Activated T-cell treated with anti-CD3 and anti-CD28 coated beads for 48 hours (primary cell): Measurements from ENCODE around the gene ZNF223.

Experiments
- DNase-seq: peaks from one replicate; pipeline ENCODE4 v3.0.0-alpha.2; 2020; ENCODE audit warnings: low read depth

The ZNF223 gene

DNA sequence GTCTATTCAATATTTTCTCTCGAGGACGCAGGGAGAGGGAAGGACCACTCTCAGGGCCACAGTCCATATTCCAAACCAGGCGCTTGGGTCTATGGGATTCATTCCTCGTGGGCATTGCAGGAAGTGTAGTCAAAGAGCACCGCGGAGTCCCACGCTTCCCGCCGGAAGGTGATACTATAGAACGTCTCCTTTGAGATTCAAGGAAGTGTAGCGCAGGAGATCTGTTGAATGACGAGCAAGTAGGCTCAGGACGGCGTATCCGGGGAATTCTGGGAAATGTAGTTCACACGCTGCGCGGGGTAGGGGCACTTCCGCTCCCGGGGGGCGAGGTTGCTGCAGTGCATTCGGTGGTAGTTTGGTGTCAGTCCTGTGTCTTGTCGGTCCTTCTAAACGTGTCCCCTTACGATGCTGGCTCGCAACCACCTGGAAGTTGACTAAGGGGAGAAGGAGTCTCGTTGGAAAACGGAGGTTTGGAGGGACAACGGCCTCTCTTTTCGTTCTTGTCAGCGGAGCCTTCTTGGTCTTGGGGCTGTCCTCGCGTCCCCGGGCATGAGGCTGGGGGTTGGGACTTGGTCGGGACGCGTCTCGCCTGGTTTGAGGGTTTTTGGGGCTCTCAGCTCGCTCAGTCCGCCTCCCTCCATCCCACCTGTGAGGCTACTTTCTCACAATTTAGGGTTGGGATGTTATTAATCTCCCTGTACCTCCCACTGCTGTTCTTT, 20.1 kb downstream of the ZNF223 start, which contains the start of gene ZNF284:
ZNF284 (plus strand) TSS at position 336 of the 719 bp plus-strand sequence. CDS start 4,231 bp downstream, outside the sequence.
- peak; percentile 72 for DNase-seq

GRCh38 chr19:44072543-44073401, 20.9 kb downstream of the ZNF223 start:
- DNase-seq, result no peak

- DNase-seq, result no peak
These were observed 24.5 kb downstream of the ZNF223 start for GRCh38 chr19:44076325-44076724.

- no peak for DNase-seq
These were observed 40.3 kb downstream of the ZNF223 start for GRCh38 chr19:44092108-44092507.

- DNase-seq, result peak; percentile 76
These were observed 42.3 kb downstream of the ZNF223 start, which contains the start of gene ZNF224 for GRCh38 chr19:44093931-44094765. Gene ZNF224 (plus strand): TSS chr19:44094361. CDS start chr19:44097874, 3,513 bp downstream.

DNA sequence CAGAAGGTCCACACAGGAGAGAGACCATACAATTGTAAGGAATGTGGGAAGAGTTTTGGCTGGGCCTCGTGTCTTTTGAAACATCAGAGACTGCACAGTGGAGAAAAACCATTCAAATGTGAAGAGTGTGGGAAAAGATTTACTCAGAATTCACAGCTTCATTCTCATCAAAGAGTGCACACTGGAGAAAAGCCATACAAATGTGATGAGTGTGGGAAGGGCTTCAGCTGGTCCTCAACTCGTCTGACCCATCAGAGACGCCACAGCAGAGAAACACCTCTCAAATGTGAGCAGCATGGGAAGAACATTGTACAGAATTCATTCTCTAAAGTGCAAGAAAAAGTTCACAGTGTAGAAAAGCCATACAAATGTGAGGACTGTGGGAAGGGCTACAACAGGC, 55.9 kb downstream of the ZNF223 start:
- no peak for DNase-seq

- no peak for DNase-seq
These were observed 57.6 kb downstream of the ZNF223 start for GRCh38 chr19:44109458-44109857.

GRCh38 chr19:44111910-44112463, 60.2 kb downstream of the ZNF223 start:
- no peak for DNase-seq

- DNase-seq, result no peak
These were observed 60.9 kb downstream of the ZNF223 start for GRCh38 chr19:44112802-44113137.

DNA sequence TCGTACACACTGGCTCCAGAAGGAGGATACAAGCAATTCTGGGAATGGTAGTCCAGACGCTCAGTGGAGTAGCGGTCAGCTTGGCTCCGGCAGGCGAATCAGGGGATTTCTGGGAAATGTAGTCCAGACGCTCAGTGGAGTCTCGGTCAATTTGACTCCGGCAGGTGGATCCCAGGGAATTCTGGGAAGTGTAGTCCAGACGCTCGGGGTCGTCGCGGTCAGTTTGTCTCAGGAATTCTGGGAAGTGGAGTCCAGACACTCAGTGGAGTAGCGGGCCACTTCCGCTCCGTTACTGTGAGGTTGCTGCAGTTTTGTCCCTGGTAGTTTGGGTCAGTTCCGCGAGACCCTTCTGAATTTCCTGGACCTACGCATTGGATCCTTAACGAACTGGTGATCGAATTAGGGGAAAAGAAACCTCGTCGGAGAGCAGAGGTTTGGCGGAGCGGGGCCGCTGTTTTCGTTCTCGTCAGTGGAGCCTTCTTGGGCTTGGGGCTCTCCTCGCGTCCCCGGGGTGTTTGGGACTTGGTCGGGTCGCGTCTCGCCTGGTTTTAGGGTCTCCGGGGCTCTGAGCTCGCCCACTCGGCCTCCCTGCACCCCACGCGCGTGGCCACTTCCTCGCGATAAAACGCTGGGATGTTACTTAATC, 61.4 kb downstream of the ZNF223 start, which contains the start of gene ZNF225:
ZNF225 (plus strand) TSS at position 262 of the 646 bp plus-strand sequence. CDS start 2,429 bp downstream, outside the sequence.
- DNase-seq, result peak; percentile 77

GRCh38 chr19:44113784-44114390, 62.1 kb downstream of the ZNF223 start:
- DNase-seq, result no peak
